A673 (cell line): ENCODE measurements around the gene KBTBD13.

ENCODE experiments used
- CTCF ChIP-seq: fragments of 300-800, 200-600 bp; sonication (generic); conservative IDR thresholded peaks from 2 replicates; pipeline ENCODE4 v1.5.1; 2017; ENCODE audit warnings: low read depth, mild to moderate bottlenecking, antibody characterized with exemption, low read length, moderate library complexity, mixed read lengths
- EZH2 ChIP-seq: fragments of 200-600 bp; sonication (generic); IDR thresholded peaks from 2 replicates; pipeline ENCODE4 v1.6.1; 2017; ENCODE audit warnings: borderline replicate concordance, low read depth, mild to moderate bottlenecking, mixed read lengths, antibody characterized with exemption, low read length; ENCODE audit not compliant: poor library complexity, severe bottlenecking

GRCh38 chr15:65095011-65095746 lies 18.6 kb downstream of the KBTBD13 start:
- TF ChIP-seq EZH2 (no peak), CTCF (no peak)
